ENCODE measurements around the gene GDPD4. TPM values are rescaled to one million over a fixed set of nuclear protein-coding genes. Genes with fewer than 3 reads are reported as not detected.

Gene GDPD4, protein sequence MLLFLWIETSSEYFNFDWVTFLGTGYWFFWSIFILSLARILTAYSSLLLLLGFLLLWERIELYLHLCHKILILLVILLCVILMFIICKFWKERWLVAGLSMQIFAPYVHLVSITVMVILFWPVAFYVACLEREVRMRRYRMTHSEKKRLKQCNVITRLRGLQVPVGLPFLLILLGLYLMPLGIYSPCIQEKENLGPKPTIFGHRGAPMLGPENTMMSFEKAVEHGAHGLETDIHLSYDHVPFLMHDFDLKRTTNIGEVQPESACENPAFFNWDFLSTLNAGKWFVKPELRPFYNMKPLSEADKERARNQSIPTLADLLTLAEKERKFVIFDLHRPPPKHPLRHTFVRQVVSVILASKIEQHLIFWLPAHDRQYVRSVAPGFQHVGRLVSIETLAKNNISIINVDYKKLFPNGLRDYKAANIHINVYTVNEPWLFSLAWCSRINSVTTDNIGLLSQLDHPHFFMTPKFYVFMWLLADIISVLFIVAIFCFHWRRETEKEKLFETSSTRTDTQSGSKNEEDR
- 1 to 10 TPM in 1 of 7 donors, not detected in 6; 1.6 TPM for total RNA-seq
- under 1 TPM; 0.07 to 0.26 (median 0.18) TPM for polyA plus RNA-seq
- long read RNA-seq, donor 1, result 0 reads
- long read RNA-seq, donor 2, result 0 reads

DNA sequence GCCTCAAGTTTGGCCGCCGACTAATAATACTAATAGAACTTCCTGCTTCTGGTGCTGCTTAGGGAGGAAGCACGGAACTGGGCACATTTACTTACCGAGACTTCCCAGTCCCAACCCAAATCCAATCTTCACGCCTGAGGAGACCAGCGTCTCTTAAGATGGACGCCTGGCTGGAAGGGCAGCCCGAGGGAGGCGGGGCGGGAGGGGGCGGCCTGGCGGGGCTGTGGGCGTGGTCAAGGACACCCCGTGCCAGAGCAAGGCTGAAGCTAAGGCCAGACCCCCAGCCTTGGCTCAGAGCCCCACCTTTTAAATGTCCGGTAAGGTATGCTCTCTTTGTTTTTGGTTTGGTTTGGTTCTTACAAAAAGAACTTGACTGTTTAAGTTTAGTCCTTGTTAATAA lies at the start of gene GDPD4:
Gene GDPD4 (minus strand): TSS at position 177 of the 400 bp plus-strand sequence. CDS start 16,549 bp downstream, outside the sequence.
- intact Hi-C loops (cut with DNase I; ENCODE audit: low total_unique reads), result no loop called here
- H3K4me3 ChIP-seq, result no peak within 1 kb of the TSS
- H3K9me3 ChIP-seq, result no peaks in the 10 kb centered on the region
- H3K27me3 ChIP-seq (replicated peaks in 1 of 7), result no peaks in the 10 kb centered on the region
- no peak for DNase-seq
- TF ChIP-seq POLR2AphosphoS5 (IDR thresholded peaks at IDR 0.05) (no peak), POLR2A (IDR thresholded peaks at IDR 0.05) (no peak)
- TF ChIP-seq, protein P1, sequence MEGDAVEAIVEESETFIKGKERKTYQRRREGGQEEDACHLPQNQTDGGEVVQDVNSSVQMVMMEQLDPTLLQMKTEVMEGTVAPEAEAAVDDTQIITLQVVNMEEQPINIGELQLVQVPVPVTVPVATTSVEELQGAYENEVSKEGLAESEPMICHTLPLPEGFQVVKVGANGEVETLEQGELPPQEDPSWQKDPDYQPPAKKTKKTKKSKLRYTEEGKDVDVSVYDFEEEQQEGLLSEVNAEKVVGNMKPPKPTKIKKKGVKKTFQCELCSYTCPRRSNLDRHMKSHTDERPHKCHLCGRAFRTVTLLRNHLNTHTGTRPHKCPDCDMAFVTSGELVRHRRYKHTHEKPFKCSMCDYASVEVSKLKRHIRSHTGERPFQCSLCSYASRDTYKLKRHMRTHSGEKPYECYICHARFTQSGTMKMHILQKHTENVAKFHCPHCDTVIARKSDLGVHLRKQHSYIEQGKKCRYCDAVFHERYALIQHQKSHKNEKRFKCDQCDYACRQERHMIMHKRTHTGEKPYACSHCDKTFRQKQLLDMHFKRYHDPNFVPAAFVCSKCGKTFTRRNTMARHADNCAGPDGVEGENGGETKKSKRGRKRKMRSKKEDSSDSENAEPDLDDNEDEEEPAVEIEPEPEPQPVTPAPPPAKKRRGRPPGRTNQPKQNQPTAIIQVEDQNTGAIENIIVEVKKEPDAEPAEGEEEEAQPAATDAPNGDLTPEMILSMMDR (IDR thresholded peaks at IDR 0.05 in 8 of 11, conservative IDR thresholded peaks at IDR 0.05 in 3 of 11), result no peak
- H3K36me3 ChIP-seq, result no peaks in the 10 kb centered on the region
- 86 to 93% (median 90%) methylated on average over 15 of the region's 15 CpGs for WGBS, 5 donors
- H3K27ac ChIP-seq, result no peak within 1 kb of the TSS
- no peaks in the 10 kb centered on the region for H3K4me1 ChIP-seq

DNA sequence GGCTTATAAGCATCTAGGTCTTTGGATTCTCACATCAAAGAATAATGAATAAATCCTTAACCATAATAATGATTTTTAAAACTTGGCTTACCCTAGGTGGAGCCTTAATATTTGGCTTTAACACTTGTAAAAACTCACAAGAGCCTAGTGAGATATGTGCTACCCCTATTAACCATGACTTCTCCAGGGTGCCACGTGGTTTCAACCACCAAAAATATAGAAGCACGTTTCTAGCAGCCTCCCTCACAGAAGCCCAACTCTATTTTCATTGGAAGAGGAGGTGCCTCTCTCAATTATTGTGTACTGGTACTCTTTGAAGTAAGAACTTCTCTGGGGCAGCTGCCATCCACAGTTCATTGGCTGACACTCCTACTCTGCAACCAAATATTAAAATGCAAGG lies 46.5 kb upstream of the GDPD4 start:
- Histone ChIP-seq H3K9me3 (no peaks in the 10 kb centered on the region), H3K4me3 (no peak overlapping the region), H3K27me3 (replicated peaks in 1 of 7) (no peaks in the 10 kb centered on the region), H3K4me1 (no peaks in the 10 kb centered on the region), H3K27ac (no peak overlapping the region), H3K36me3 (peaks cover 0 to 79% (median 7%) of the 10 kb centered on the region in 6 donors)
- TF ChIP-seq POLR2AphosphoS5 (IDR thresholded peaks at IDR 0.05), result no peak
- TF ChIP-seq POLR2A (IDR thresholded peaks at IDR 0.05), result no peak
- TF ChIP-seq, protein P1 (IDR thresholded peaks at IDR 0.05 in 8 of 11, conservative IDR thresholded peaks at IDR 0.05 in 3 of 11), result no peak
- 72 to 93% (median 79%) methylated on average over 2 of the region's 2 CpGs for WGBS, 5 donors
- no peak for DNase-seq
- intact Hi-C loops (cut with DNase I; ENCODE audit: low total_unique reads), result no loop called here

DNA sequence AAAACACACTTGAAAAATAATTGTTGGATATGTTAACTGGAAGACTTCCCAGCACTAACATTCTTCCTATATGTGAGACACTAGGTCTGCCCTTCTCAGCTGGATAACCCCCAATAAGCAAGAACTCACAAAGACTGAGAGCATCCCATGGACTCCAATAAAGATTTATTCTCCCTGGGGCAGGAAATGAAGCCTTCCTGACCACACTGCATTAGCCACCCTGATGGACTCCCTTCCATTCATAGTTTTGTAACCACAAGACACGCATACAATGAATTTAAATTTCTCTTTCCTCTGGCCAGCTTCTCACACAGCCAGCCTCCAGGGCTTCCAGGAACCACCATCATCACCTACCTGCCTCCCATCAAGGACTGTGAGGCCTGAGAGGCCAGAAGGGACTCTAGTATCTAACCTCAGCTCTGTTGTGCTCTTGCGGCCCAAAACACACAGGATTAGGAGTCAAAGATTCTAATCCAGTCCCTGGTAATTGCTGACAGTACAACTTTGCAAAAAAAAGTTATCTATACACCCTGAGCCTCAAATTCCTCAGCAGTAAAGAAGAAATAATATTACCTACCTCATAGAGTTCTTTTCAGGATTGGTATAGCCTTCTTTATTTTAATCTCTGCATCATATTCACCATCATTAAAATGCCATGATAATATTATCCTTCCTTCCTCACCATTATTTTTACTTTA lies 45.6 kb upstream of the GDPD4 start:
- Histone ChIP-seq H3K27me3 (replicated peaks in 1 of 7) (no peaks in the 10 kb centered on the region), H3K4me3 (no peak overlapping the region), H3K27ac (no peak overlapping the region), H3K4me1 (no peaks in the 10 kb centered on the region), H3K9me3 (no peaks in the 10 kb centered on the region), H3K36me3 (peaks cover 0 to 79% (median 11%) of the 10 kb centered on the region in 6 donors)
- intact Hi-C loops (cut with DNase I; ENCODE audit: low total_unique reads), result no loop called here
- no peak for TF ChIP-seq POLR2AphosphoS5 (IDR thresholded peaks at IDR 0.05)
- no peak for TF ChIP-seq POLR2A (IDR thresholded peaks at IDR 0.05)
- TF ChIP-seq, protein P1 (IDR thresholded peaks at IDR 0.05 in 8 of 11, conservative IDR thresholded peaks at IDR 0.05 in 3 of 11), result no peak
- DNase-seq, result no peak
- WGBS, 5 donors, result 91 to 100% (median 97%) methylated on average over 2 of the region's 2 CpGs

DNA sequence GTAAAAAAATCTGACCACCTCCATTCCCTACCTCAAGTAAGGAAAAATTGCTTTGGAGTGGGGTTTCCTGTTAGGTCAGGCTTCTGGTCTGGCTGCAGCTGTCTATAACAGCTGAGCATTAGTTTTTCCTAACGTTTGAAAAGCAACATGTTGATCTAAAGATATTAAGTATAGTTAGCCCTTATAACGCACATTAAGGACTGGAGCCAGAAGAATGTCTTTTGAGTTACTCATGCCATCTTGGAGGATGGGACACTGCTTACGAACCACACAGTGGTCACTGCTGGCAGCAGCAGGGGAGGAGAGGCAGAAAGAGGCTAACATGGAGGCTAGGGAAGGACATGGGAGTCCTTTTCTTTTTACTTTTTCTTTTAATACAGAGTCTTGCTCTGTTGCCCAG lies 44.1 kb upstream of the GDPD4 start:
- Histone ChIP-seq H3K36me3 (peaks cover 0 to 92% (median 12%) of the 10 kb centered on the region in 6 donors), H3K27me3 (replicated peaks in 1 of 7) (no peaks in the 10 kb centered on the region), H3K4me1 (no peaks in the 10 kb centered on the region), H3K4me3 (no peak overlapping the region), H3K27ac (no peak overlapping the region), H3K9me3 (no peaks in the 10 kb centered on the region)
- 76 to 92% (median 85%) methylated on average over 3 of the region's 3 CpGs for WGBS, 5 donors
- intact Hi-C loops (cut with DNase I; ENCODE audit: low total_unique reads), result no loop called here
- TF ChIP-seq, protein P1 (IDR thresholded peaks at IDR 0.05 in 8 of 11, conservative IDR thresholded peaks at IDR 0.05 in 3 of 11), result no peak
- TF ChIP-seq POLR2A (IDR thresholded peaks at IDR 0.05) (no peak), POLR2AphosphoS5 (IDR thresholded peaks at IDR 0.05) (no peak)
- DNase-seq, result no peak

All from spleen (tissue), 13 donors.